ENCODE results near the gene PRRG2. TPM values are rescaled to one million over a fixed set of nuclear protein-coding genes. Genes with fewer than 3 reads are reported as not detected.

PRRG2 gene
- total RNA-seq, 1 donor, result 0.43 TPM

- H3K4me3 ChIP-seq (ENCODE audit: low read depth, low read length), result no peak overlapping the region
- TF ChIP-seq CTCF (IDR thresholded peaks at IDR 0.05; ENCODE audit: insufficient read depth, low read depth, low read length), result no peak
- DNase-seq (ENCODE audit: low read depth), result no peak
Observed at GRCh38 chr19:49595819-49596404, 14.8 kb downstream of the PRRG2 start.

GRCh38 chr19:49596407-49596806, 15.3 kb downstream of the PRRG2 start:
- no peak for DNase-seq (ENCODE audit: low read depth)
- no peak overlapping the region for H3K4me3 ChIP-seq (ENCODE audit: low read depth, low read length)
- TF ChIP-seq CTCF (IDR thresholded peaks at IDR 0.05; ENCODE audit: insufficient read depth, low read depth, low read length), result no peak

GRCh38 chr19:49596954-49597702, 16.0 kb downstream of the PRRG2 start:
- H3K4me3 ChIP-seq (ENCODE audit: low read depth, low read length), result no peak overlapping the region
- no peak for DNase-seq (ENCODE audit: low read depth)
- TF ChIP-seq CTCF (IDR thresholded peaks at IDR 0.05; ENCODE audit: insufficient read depth, low read depth, low read length), result no peak

- no peak for TF ChIP-seq CTCF (IDR thresholded peaks at IDR 0.05; ENCODE audit: insufficient read depth, low read depth, low read length)
- no peak for DNase-seq (ENCODE audit: low read depth)
Observed at GRCh38 chr19:49597703-49597974, 16.5 kb downstream of the PRRG2 start.

GRCh38 chr19:49599378-49600295, 18.5 kb downstream of the PRRG2 start:
- TF ChIP-seq CTCF (IDR thresholded peaks at IDR 0.05; ENCODE audit: insufficient read depth, low read depth, low read length), result no peak
- no peak overlapping the region for H3K4me3 ChIP-seq (ENCODE audit: low read depth, low read length)
- DNase-seq (ENCODE audit: low read depth), result no peak

More at GRCh38 chr19:49597703-49597974, 16.5 kb downstream of the PRRG2 start:
- H3K4me3 ChIP-seq (ENCODE audit: low read depth, low read length), result no peak overlapping the region

GRCh38 chr19:49601482-49602038, 20.4 kb downstream of the PRRG2 start:
- no peak overlapping the region for H3K4me3 ChIP-seq (ENCODE audit: low read depth, low read length)
- TF ChIP-seq CTCF (IDR thresholded peaks at IDR 0.05; ENCODE audit: insufficient read depth, low read depth, low read length), result no peak
- DNase-seq (ENCODE audit: low read depth), result no peak
